Activated T-cell treated with anti-CD3 and anti-CD28 coated beads, Interleukin-2, amount 50 U/mL, for 24 hours (primary cell): Measurements from ENCODE around the gene CDC6.

Experiments
- DNase-seq: peaks from one replicate; pipeline ENCODE4 v3.0.0-alpha.2; 2020
- H3K27ac Mint-ChIP-seq: 2 replicates; pipeline ENCODE4 v1.8.0; 2020; ENCODE audit warnings: mild to moderate bottlenecking, mixed read lengths
- H3K27me3 Mint-ChIP-seq: 2 replicates; pipeline ENCODE4 v1.8.0; 2020; ENCODE audit warnings: mixed read lengths
- H3K36me3 Mint-ChIP-seq: 2 replicates; pipeline ENCODE4 v1.8.0; 2020; ENCODE audit warnings: low read depth, mixed read lengths
- H3K4me1 Mint-ChIP-seq: 2 replicates; pipeline ENCODE4 v1.8.0; 2020; ENCODE audit warnings: low read depth, mixed read lengths
- H3K4me3 Mint-ChIP-seq: 2 replicates; pipeline ENCODE4 v1.8.0; 2020; ENCODE audit warnings: mild to moderate bottlenecking, moderate library complexity, mixed read lengths
- H3K9me3 Mint-ChIP-seq: 2 replicates; pipeline ENCODE4 v1.8.0; 2020; ENCODE audit warnings: mixed read lengths

CDC6 gene

GRCh38 chr17:40320756-40321523 is 33.3 kb downstream of the CDC6 start:
- DNase-seq: peak; percentile 40
- H3K4me3 Mint-ChIP-seq: peak overlapping the region; percentile 94

GRCh38 chr17:40321524-40321929 is 33.8 kb downstream of the CDC6 start:
- Mint-ChIP-seq H3K27ac (peak overlapping the region; percentile 100), H3K36me3 (peaks cover 23% of the 10 kb centered on the region), H3K27me3 (no peaks in the 10 kb centered on the region), H3K4me3 (peak overlapping the region; percentile 94), H3K4me1 (peaks cover 86% of the 10 kb centered on the region), H3K9me3 (no peaks in the 10 kb centered on the region)
- no peak for DNase-seq

More at GRCh38 chr17:40320756-40321523, 33.3 kb downstream of the CDC6 start:
- H3K27ac Mint-ChIP-seq: peak overlapping the region; percentile 100
- no peaks in the 10 kb centered on the region for H3K9me3 Mint-ChIP-seq
- H3K36me3 Mint-ChIP-seq: peaks cover 20% of the 10 kb centered on the region
- no peaks in the 10 kb centered on the region for H3K27me3 Mint-ChIP-seq
- peaks cover 86% of the 10 kb centered on the region for H3K4me1 Mint-ChIP-seq

- Mint-ChIP-seq H3K27me3 (no peaks in the 10 kb centered on the region), H3K4me1 (peaks cover 89% of the 10 kb centered on the region), H3K27ac (peak overlapping the region; percentile 100), H3K9me3 (no peaks in the 10 kb centered on the region), H3K36me3 (peaks cover 23% of the 10 kb centered on the region), H3K4me3 (peak overlapping the region; percentile 94)
- no peak for DNase-seq
Measured at GRCh38 chr17:40321961-40322357, 34.3 kb downstream of the CDC6 start.

GRCh38 chr17:40322358-40323315 is 35.0 kb downstream of the CDC6 start:
- no peaks in the 10 kb centered on the region for H3K27me3 Mint-ChIP-seq
- peaks cover 26% of the 10 kb centered on the region for H3K36me3 Mint-ChIP-seq
- peak overlapping the region; percentile 94 for H3K4me3 Mint-ChIP-seq
- peaks cover 89% of the 10 kb centered on the region for H3K4me1 Mint-ChIP-seq
- no peaks in the 10 kb centered on the region for H3K9me3 Mint-ChIP-seq
- peak; percentile 87 for DNase-seq
- H3K27ac Mint-ChIP-seq: peak overlapping the region; percentile 100

- H3K27me3 Mint-ChIP-seq: no peaks in the 10 kb centered on the region
- no peaks in the 10 kb centered on the region for H3K9me3 Mint-ChIP-seq
- peaks cover 26% of the 10 kb centered on the region for H3K36me3 Mint-ChIP-seq
- H3K27ac Mint-ChIP-seq: peak overlapping the region; percentile 100
- DNase-seq: peak; percentile 70
- peaks cover 94% of the 10 kb centered on the region for H3K4me1 Mint-ChIP-seq
- peak overlapping the region; percentile 94 for H3K4me3 Mint-ChIP-seq
Measured at GRCh38 chr17:40323391-40324381, 36.0 kb downstream of the CDC6 start.

GRCh38 chr17:40325156-40326013 is 37.7 kb downstream of the CDC6 start:
- DNase-seq: no peak
- Mint-ChIP-seq H3K36me3 (peaks cover 14% of the 10 kb centered on the region), H3K27me3 (no peaks in the 10 kb centered on the region), H3K4me3 (peak overlapping the region; percentile 70), H3K9me3 (no peaks in the 10 kb centered on the region), H3K27ac (peak overlapping the region; percentile 100), H3K4me1 (peaks cover 92% of the 10 kb centered on the region)

GRCh38 chr17:40326014-40326831 is 38.5 kb downstream of the CDC6 start:
- Mint-ChIP-seq H3K9me3 (no peaks in the 10 kb centered on the region), H3K4me3 (peak overlapping the region; percentile 70), H3K4me1 (peaks cover 92% of the 10 kb centered on the region), H3K36me3 (peaks cover 22% of the 10 kb centered on the region), H3K27me3 (no peaks in the 10 kb centered on the region), H3K27ac (peak overlapping the region; percentile 100)
- DNase-seq: no peak

- Mint-ChIP-seq H3K4me3 (peak overlapping the region; percentile 70), H3K27ac (peak overlapping the region; percentile 100), H3K27me3 (no peaks in the 10 kb centered on the region), H3K4me1 (peaks cover 92% of the 10 kb centered on the region), H3K9me3 (no peaks in the 10 kb centered on the region), H3K36me3 (peaks cover 27% of the 10 kb centered on the region)
- DNase-seq: no peak
Measured at GRCh38 chr17:40326832-40327199, 39.1 kb downstream of the CDC6 start.

GRCh38 chr17:40327244-40327729 is 39.6 kb downstream of the CDC6 start:
- H3K9me3 Mint-ChIP-seq: no peaks in the 10 kb centered on the region
- peak overlapping the region; percentile 70 for H3K4me3 Mint-ChIP-seq
- H3K27ac Mint-ChIP-seq: peak overlapping the region; percentile 100
- no peak for DNase-seq
- H3K36me3 Mint-ChIP-seq: peaks cover 26% of the 10 kb centered on the region
- no peaks in the 10 kb centered on the region for H3K27me3 Mint-ChIP-seq
- H3K4me1 Mint-ChIP-seq: peaks cover 89% of the 10 kb centered on the region

- H3K27ac Mint-ChIP-seq: peak overlapping the region; percentile 100
- peaks cover 87% of the 10 kb centered on the region for H3K4me1 Mint-ChIP-seq
- peak overlapping the region; percentile 70 for H3K4me3 Mint-ChIP-seq
- H3K9me3 Mint-ChIP-seq: no peaks in the 10 kb centered on the region
- no peaks in the 10 kb centered on the region for H3K27me3 Mint-ChIP-seq
- no peak for DNase-seq
- peaks cover 31% of the 10 kb centered on the region for H3K36me3 Mint-ChIP-seq
Measured at GRCh38 chr17:40327735-40328385, 40.2 kb downstream of the CDC6 start.

GRCh38 chr17:40328386-40328766 is 40.7 kb downstream of the CDC6 start:
- Mint-ChIP-seq H3K36me3 (peaks cover 37% of the 10 kb centered on the region), H3K4me1 (peaks cover 86% of the 10 kb centered on the region), H3K4me3 (no peak overlapping the region), H3K27ac (peak overlapping the region; percentile 79), H3K9me3 (no peaks in the 10 kb centered on the region), H3K27me3 (no peaks in the 10 kb centered on the region)
- DNase-seq: no peak
